IPS-NIHi7 (cell line): ENCODE results near the gene REPS2.

ENCODE experiments used
- DNase-seq: peaks from one replicate; pipeline ENCODE4 v3.0.0; 2012; ENCODE audit warnings: mixed read lengths; ENCODE audit errors: extremely low spot score

The REPS2 gene

GRCh38 chrX:17000751-17001150 lies 54.3 kb downstream of the REPS2 start:
- DNase-seq, result no peak

GRCh38 chrX:17005712-17006368 lies 59.4 kb downstream of the REPS2 start:
- no peak for DNase-seq

DNA sequence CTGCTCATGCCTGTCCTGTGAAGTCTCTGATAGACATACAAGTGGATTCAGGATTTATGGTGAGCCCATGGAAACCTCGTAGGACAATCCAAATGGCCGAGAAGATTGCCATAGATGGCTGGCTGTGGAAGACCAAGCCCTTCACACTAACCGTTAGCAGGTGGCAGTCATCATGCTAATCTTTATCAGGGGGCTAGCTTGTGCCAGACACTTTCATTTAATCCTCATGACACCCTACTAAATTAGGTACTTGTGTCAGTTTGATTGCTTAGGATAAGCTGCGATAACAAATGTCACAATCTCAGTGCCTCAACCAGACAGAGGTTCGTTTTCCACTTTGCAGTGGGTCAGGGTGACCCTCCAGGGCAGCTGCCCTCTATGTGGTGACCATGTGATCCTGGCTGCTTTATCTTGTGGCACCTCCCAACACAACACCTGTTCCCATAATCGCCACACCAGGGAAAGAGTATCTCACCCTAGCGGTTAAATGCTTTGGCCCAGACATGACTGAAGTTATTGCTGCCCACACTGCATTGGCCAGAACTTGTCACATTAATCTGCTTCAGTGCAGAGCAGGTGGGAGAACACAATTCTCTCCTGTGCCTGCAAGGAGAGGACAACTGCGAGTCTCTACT lies 60.8 kb downstream of the REPS2 start:
- DNase-seq, result peak; percentile 74

- DNase-seq, result no peak
These were observed 63.6 kb downstream of the REPS2 start for GRCh38 chrX:17009856-17010625.

DNA sequence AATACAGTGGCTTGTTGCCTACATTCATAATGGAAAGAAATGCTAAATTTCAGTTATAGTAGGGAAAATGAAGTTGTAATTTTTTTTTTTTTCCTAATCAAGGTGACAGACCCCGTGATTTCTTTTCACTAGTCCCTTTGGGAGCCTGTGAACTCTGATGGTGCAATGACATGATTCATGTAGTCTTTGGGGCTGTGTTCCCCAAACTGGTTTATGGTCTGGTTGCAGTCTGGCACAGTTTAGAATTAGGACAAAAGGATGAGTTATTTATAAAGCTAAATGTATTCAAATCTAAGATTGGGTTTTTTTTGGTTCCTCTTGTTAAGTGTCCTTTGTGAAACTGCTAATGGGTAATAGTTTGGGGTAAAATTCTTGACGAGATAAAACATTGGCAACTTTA lies 66.0 kb downstream of the REPS2 start:
- no peak for DNase-seq

DNA sequence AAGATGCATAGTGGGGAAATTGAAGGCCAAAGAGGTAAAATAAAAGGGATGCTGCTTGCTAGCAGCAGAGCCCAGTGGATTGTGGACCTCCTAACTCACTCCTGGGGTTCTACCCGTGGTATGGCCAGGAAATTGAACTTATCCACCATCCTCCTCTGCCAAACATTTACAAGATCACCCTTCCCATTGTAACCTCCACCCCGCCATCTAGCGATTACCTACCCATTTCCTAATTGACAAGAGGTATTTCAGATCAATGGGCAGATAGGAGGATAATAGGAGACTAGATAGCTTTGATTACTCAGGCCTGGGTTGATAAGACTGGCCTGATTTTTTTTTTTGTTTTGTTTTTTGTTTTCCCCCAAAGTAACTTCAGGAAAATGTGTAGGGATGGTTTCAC lies 67.8 kb downstream of the REPS2 start:
- no peak for DNase-seq

DNA sequence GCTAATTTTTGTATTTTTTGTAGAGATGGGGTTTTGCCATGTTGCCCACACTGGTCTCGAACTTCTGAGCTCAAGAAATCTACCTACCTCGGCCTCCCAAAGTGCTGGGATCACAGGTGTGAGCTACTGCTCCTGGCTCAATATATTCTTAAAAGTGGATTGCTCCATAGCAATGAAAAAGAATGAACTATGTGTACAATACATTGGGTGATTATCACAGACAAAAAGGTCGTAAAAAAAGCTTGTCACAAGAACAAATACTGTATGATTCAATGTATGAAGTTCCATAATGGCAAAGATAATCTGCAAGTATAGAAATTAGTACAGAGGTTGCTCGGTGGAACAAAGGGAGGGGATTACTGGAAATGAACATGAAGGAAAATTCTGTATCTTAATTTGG lies 70.7 kb downstream of the REPS2 start:
- no peak for DNase-seq

DNA sequence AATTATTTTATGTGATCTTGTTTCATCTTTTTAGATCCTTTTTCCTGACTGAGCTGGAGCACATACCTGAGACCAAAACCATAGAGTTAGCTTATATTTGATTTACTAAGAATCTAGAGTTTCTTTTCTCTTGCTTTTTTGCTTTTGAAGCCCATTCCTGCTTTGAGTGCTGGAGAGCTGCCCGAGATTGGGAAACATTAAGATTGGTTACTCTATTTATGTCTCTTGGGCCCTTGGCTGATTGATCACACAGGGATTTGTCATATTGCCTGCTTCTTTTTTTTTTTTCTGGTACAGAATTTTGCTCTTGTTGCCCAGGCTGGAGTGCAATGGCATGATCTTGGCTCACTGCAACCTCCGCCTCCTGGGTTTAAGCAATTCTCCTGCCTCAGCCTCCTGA lies 73.9 kb downstream of the REPS2 start:
- DNase-seq, result no peak

DNA sequence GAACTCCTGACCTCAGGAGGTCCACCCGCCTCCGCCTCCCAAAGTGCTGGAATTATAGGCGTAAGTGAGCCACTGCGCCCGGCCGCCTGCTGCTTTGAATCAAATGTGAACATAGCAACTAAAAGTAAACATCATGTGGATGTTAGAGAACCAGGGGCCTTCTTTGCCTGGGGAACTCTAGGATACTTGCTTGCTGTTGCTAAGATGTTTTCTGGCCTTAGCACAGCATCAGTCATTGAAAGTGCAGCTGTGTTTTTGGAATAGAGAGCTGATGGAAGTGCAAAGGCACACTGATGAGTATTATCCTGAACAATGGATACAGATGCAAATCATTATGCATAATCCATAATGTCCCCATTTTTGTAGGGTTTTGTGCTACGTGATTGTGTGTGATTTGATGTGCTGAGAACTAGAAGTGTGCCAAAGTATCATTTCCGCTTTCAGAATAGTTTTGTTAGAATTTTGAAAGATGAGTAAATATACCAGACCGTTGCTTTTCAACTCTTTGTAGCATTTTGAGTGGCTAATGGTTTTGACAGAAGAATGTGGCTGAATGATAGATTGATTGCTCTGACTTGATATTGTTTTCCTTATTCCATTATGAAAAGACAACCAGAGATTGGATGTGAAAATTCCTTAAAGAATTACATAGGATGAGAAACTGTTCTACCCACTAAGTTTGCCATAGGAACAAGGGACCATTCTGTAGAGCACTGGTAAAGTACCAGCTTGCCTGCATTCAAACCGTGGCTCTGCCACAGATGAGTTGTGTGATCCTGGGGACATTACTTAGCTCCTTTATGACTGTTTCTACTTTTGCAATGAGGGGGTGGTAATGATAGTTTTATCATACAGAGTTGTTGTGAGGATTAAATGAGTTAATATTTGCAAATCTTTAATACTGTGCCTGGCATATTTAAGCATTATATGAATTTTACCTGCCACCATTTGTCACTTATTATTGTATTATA lies 74.7 kb downstream of the REPS2 start:
- no peak for DNase-seq

- no peak for DNase-seq
These were observed 75.6 kb downstream of the REPS2 start for GRCh38 chrX:17021851-17022604.

DNA sequence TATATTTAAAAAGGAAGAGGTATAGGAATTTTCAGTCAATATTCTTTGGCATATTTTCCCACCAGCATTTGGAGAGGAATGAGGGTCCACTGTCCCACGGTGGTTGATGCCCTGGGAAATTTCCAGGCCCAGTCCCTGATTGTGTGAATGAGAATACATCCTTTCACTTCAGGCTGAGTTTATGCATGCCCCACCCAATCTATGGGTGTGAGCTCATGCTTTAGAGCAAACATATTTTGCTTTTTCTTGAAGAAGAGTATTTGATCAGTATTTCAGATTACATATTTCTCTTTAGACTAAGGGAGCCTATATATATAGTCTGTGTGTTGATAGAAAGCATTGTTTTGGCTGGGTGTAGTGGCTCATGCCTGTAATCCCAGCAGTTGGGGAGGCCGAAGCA lies 77.2 kb downstream of the REPS2 start:
- no peak for DNase-seq

GRCh38 chrX:17024886-17025285 lies 78.4 kb downstream of the REPS2 start:
- DNase-seq, result peak; percentile 74

DNA sequence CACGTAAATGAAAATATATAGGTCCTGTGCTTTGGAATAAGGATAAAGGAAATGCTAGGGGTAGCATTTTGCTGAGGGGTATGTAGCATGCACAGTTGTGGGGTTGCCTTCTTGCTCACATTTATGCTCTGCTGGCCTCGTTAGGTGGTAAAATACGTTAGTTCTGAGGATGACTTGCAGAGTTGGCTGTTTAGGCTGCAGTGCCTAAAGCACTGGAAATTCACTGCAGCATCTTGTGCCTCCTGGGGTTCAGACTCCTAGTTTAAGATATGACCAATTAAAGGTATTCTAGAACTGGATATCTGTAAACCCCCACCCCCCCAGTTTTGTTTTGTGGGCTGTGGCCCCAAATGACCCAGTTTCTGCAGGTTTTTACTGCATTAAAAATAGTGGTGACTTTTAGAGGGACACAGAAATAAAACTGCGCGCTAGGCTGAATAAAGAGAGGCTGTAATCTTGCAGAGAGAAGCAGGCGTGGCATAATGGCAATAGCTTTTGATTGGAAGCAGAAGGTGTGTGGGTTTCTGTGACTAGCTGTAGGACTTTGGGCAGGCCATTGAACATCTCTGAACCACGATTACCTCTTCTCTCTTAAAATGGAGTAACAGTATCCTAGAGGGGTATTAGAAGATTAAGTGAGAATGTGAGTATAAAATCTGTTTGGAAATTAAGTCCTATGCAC lies 79.3 kb downstream of the REPS2 start:
- DNase-seq, result no peak

GRCh38 chrX:17027931-17028330 lies 81.5 kb downstream of the REPS2 start:
- no peak for DNase-seq

GRCh38 chrX:17028356-17028755 lies 81.9 kb downstream of the REPS2 start:
- no peak for DNase-seq

- DNase-seq, result no peak
These were observed 83.6 kb downstream of the REPS2 start for GRCh38 chrX:17030092-17030491.

DNA sequence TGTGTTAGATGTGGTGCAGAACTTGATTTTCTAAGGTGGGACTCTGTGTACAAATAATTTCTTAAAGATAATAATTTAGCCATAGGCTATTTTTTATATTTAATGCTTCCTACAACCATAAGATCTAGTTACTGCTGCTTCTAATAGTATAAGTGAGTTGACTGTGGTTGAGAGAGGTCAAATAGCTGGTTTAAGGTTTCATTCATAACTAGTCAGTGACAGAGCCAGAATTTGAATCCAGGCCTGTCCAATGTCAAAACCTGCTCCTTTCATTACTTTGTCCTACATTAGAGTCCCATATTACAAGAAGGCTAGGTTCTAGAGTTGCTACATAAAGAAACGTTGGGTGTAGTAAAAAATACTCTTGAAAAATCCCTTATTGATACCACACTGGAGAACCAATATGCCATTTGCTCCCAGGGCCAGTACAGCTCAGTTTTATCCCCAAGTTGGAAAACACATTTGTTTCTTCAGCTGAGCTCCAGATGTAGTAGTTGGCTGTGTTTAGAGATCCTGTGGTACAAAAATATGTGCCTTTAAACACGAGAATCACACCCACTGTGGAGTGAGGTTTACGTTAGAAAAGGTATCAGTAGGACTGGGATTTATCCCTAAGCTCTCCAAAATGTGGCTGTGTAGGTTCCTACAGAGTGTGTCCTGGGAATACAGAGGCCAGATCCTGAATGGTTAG lies 84.3 kb downstream of the REPS2 start:
- no peak for DNase-seq

GRCh38 chrX:17031827-17032226 lies 85.4 kb downstream of the REPS2 start:
- DNase-seq, result no peak

DNA sequence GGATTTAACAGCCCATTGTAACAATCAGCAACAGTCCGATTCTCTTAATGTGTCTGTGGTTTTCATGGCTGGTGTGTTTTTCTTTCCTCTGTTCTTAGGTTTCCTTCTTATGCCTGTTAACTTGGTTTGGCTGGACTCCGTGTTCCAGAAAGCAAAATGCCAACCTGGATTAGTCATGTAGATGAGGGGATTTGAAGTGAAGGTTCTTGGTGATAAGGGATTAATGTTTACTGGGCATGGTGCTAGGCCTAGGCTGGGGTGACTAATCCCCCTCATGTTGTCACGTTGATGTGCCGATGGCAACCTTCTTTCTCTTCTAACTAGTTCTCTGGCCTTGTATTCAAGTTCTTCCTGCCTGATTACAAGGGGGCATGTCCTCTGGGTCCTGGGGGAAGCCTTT lies 85.9 kb downstream of the REPS2 start:
- no peak for DNase-seq

DNA sequence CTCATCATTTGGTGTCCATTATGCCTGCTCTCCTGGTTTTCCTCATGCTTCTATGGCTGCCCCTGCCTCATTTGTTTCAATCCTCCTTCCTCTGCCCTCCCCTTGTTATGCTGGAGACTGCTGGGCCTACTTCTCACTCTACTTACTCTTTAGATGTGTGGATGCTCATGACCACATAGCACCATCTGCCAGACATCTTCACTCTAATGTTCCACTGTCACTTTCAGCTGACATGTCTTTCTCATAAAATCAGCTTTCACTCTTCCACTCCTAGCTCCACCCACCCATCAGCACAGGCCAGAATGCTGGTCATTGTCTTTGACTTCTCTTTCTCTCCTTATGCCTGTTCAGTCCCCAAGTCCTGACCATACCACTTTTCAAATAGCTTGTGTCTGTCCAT lies 86.8 kb downstream of the REPS2 start:
- no peak for DNase-seq
